HUDEP-2 (cell line): ENCODE measurements around the gene SBNO2.

ENCODE experiments used
- DNase-seq, 76 experiments: peaks; one replicate each; lab custom pipeline; 2025; ENCODE audit not compliant: unreplicated experiment in 76 of 76; lab: John Stamatoyannopoulos, UW

Gene SBNO2

GRCh38 chr19:1079566-1080111 lies 94.4 kb downstream of the SBNO2 start:
- no peak for DNase-seq

- DNase-seq = no peak
Measured at GRCh38 chr19:1076951-1077350, 97.1 kb downstream of the SBNO2 start.

- DNase-seq = no peak
Measured at GRCh38 chr19:1076046-1076386, 98.1 kb downstream of the SBNO2 start.

- peak in 73 of 76 experiments; percentile 62 to 99 (median 91) for DNase-seq
Measured at GRCh38 chr19:1074544-1075283, 99.4 kb downstream of the SBNO2 start.

GRCh38 chr19:1073956-1074517 lies 100.0 kb downstream of the SBNO2 start:
- DNase-seq = no peak

- DNase-seq = peak in 17 of 76 experiments; percentile 8 to 59 (median 43)
Measured at GRCh38 chr19:1073063-1073955, 100.8 kb downstream of the SBNO2 start.

- DNase-seq = peak in 1 of 76 experiments; percentile 23
Measured at GRCh38 chr19:1072371-1073015, 101.6 kb downstream of the SBNO2 start.

GRCh38 chr19:1070931-1071791 lies 102.9 kb downstream of the SBNO2 start:
- DNase-seq = no peak

- no peak for DNase-seq
Measured at GRCh38 chr19:1070576-1070930, 103.5 kb downstream of the SBNO2 start.

- DNase-seq = peak in 51 of 76 experiments; percentile 12 to 84 (median 58)
Measured at GRCh38 chr19:1069009-1069779, 104.9 kb downstream of the SBNO2 start.

GRCh38 chr19:1068009-1069001 lies 105.8 kb downstream of the SBNO2 start:
- DNase-seq = peak in 1 of 76 experiments; percentile 28

- peak in 1 of 76 experiments; percentile 20 for DNase-seq
Measured at GRCh38 chr19:1067341-1067957, 106.6 kb downstream of the SBNO2 start.

GRCh38 chr19:1066748-1067340 lies 107.2 kb downstream of the SBNO2 start, which contains the start of gene ARHGAP45:
TSS of gene ARHGAP45 (plus strand) at chr19:1067167. CDS start at chr19:1067406, 239 bp downstream.
- DNase-seq = peak in 15 of 76 experiments; percentile 21 to 54 (median 35)

- no peak for DNase-seq
Measured at GRCh38 chr19:1066251-1066747, 107.8 kb downstream of the SBNO2 start.

- peak in 1 of 76 experiments; percentile 41 for DNase-seq
Measured at GRCh38 chr19:1065606-1066109, 108.4 kb downstream of the SBNO2 start.
